ENCODE results near the gene HID1. TPM values are rescaled to one million over a fixed set of nuclear protein-coding genes. Genes with fewer than 3 reads are reported as not detected.

The HID1 gene
- total RNA-seq, 4 donors from 2014 or later, result 2.2 to 4.3 (median 2.9) TPM

GRCh38 chr17:75001915-75002843 lies 29.6 kb upstream of the HID1 start:
- in situ Hi-C loops (cut with MboI; ENCODE audit: low sequenced_read_pairs in 4 of 4) (no loop called here), intact Hi-C loops (cut with DNase I; ENCODE audit: low total_unique reads) (no loop called here)
- H3K9me3 ChIP-seq, result no peaks in the 10 kb centered on the region
- no peak overlapping the region for H3K27ac ChIP-seq
- no peak overlapping the region for H3K4me3 ChIP-seq
- peaks cover 0 to 4% of the 10 kb centered on the region in 2 donors for H3K36me3 ChIP-seq
- no peaks in the 10 kb centered on the region for H3K27me3 ChIP-seq
- ATAC-seq (no peak), DNase-seq (no peak)
- no peak for TF ChIP-seq POLR2A (IDR thresholded peaks at IDR 0.05)
- H3K4me1 ChIP-seq, result no peaks in the 10 kb centered on the region

- peaks cover 0 to 4% of the 10 kb centered on the region in 2 donors for H3K36me3 ChIP-seq
- no peaks in the 10 kb centered on the region for H3K9me3 ChIP-seq
- H3K27ac ChIP-seq, result no peak overlapping the region
- H3K4me3 ChIP-seq, result no peak overlapping the region
- H3K27me3 ChIP-seq, result no peaks in the 10 kb centered on the region
- in situ Hi-C loops (cut with MboI; ENCODE audit: low sequenced_read_pairs in 4 of 4) (no loop called here), intact Hi-C loops (cut with DNase I; ENCODE audit: low total_unique reads) (no loop called here)
- no peak for ATAC-seq
- TF ChIP-seq CTCF (IDR thresholded peaks at IDR 0.05 in 4 of 5, conservative IDR thresholded peaks at IDR 0.05 in 1 of 5) (no peak), POLR2A (IDR thresholded peaks at IDR 0.05) (no peak)
- no peak for DNase-seq
- no peaks in the 10 kb centered on the region for H3K4me1 ChIP-seq
Measured at GRCh38 chr17:74999523-74999922, 27.0 kb upstream of the HID1 start.

GRCh38 chr17:74998783-74999182 lies 26.2 kb upstream of the HID1 start:
- Histone ChIP-seq H3K4me1 (no peaks in the 10 kb centered on the region), H3K36me3 (peaks cover 0 to 4% of the 10 kb centered on the region in 2 donors), H3K9me3 (no peaks in the 10 kb centered on the region), H3K27me3 (no peaks in the 10 kb centered on the region), H3K27ac (no peak overlapping the region), H3K4me3 (no peak overlapping the region)
- DNase-seq, result no peak
- ATAC-seq, result no peak
- intact Hi-C loops (cut with DNase I; ENCODE audit: low total_unique reads) (no loop called here), in situ Hi-C loops (cut with MboI; ENCODE audit: low sequenced_read_pairs in 4 of 4) (no loop called here)
- TF ChIP-seq CTCF (IDR thresholded peaks at IDR 0.05 in 4 of 5, conservative IDR thresholded peaks at IDR 0.05 in 1 of 5), result no peak
- no peak for TF ChIP-seq POLR2A (IDR thresholded peaks at IDR 0.05)

- TF ChIP-seq CTCF (IDR thresholded peaks at IDR 0.05 in 4 of 5, conservative IDR thresholded peaks at IDR 0.05 in 1 of 5) (no peak), POLR2A (IDR thresholded peaks at IDR 0.05) (no peak)
- in situ Hi-C loops (cut with MboI; ENCODE audit: low sequenced_read_pairs in 4 of 4), result no loop called here
- Histone ChIP-seq H3K27me3 (no peaks in the 10 kb centered on the region), H3K36me3 (no peaks in the 10 kb centered on the region), H3K27ac (no peak overlapping the region), H3K9me3 (no peaks in the 10 kb centered on the region), H3K4me1 (no peaks in the 10 kb centered on the region), H3K4me3 (no peak overlapping the region)
- DNase-seq (no peak), ATAC-seq (no peak)
- intact Hi-C loops (cut with DNase I; ENCODE audit: low total_unique reads), result no loop called here
Measured at GRCh38 chr17:74995847-74996246, 23.3 kb upstream of the HID1 start.

GRCh38 chr17:74994440-74994839 lies 21.9 kb upstream of the HID1 start:
- ATAC-seq (no peak), DNase-seq (no peak)
- Histone ChIP-seq H3K9me3 (no peaks in the 10 kb centered on the region), H3K36me3 (no peaks in the 10 kb centered on the region), H3K27ac (no peak overlapping the region), H3K4me3 (no peak overlapping the region), H3K4me1 (peaks cover 0 to 13% of the 10 kb centered on the region in 2 donors), H3K27me3 (no peaks in the 10 kb centered on the region)
- TF ChIP-seq POLR2A (IDR thresholded peaks at IDR 0.05) (no peak), CTCF (IDR thresholded peaks at IDR 0.05 in 4 of 5, conservative IDR thresholded peaks at IDR 0.05 in 1 of 5) (no peak)
- in situ Hi-C loops (cut with MboI; ENCODE audit: low sequenced_read_pairs in 4 of 4), result no loop called here
- intact Hi-C loops (cut with DNase I; ENCODE audit: low total_unique reads), result no loop called here
